CD1c-positive myeloid dendritic cell (primary cell): Measurements from ENCODE around the gene TXNL4A.
A peak's percentile ranks its signal among the peaks of the same experiment; 100 is the strongest.
"Not testable (repeated sequence)": the region's sequence is repeated elsewhere in the genome, so short reads cannot be mapped to it uniquely, and the experiment has no call there.

Experiments used
- DNase-seq: peaks from one replicate; pipeline ENCODE4 v3.0.0-alpha.2; 2016; ENCODE audit errors: extremely low spot score

Gene TXNL4A

DNA sequence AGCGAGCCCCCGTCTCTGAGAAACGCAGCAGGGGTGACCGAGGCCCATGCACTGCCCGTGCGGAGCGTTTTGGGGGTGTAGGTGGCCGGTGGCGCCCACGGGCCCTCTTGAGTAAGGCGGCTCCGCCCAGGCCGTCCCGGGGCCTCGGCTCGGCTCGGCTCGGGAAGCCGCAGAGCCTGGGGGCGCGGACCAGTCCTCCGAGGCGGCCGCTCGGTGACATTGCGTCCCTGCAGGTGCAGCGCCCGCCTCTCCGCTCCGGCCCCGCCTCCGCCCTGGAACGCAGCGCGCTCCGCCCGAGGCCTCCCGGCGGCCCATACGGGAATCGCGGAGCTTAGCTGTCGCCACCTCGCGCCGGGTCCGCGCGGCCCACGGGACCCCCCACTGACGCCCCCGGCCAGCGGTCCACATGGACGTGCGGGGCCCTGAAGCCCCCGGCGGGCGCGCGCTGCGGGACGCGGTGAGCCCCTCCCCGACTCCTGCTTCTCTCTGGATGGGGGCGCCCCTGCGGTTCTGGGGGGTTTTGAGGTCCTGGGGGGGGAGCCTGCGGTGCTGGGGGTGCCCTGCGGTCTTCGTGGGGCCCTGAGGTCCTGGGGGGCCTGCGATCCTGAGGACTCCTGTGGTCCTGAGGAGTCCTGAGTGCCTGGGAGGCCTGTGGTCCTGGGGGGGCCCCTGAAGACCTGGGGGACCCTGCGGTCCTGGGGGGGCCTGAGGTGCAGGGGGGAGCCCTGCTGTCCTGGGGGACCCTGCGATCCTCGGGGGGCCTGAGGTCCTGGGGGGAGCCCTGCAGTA, 23.8 kb downstream of the TXNL4A start, which contains the start of gene HSBP1L1:
TSS of gene HSBP1L1 (plus strand) at position 314 of the 789 bp plus-strand sequence. CDS start at position 407, 93 bp downstream.
- DNase-seq: peak; percentile 73

DNA sequence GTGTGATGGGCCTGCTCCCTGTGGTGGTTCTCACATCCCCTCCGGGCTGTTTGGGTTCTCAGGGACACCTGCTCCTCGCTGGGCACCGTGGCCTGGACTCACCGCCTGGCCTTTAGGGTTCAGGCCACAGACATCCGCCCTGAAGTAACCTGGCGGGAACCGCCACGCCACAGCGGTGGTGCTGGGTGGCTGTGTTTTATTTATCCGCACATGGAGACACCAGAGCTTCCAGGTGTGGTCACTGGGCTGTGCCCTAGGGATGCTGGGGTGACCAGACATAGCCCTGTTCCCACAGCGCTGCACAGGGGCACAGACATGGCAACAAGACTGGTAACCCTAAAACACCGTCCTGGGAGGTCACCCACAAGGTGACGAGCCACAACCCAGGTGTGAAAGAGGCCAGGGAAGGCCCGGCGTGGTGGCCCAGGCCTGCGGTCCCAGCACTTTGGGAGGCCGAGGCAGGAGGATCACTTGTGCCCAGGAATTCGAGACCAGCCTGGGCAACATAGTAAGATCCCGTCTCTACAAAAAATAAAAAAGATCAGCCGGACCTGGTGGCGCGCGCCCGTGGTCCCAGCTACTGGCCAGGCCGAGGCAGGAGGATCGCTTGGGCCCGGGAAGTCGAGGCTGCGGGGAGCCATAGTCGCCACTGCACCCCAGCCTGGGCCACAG, 24.6 kb downstream of the TXNL4A start:
- no peak for DNase-seq

DNA sequence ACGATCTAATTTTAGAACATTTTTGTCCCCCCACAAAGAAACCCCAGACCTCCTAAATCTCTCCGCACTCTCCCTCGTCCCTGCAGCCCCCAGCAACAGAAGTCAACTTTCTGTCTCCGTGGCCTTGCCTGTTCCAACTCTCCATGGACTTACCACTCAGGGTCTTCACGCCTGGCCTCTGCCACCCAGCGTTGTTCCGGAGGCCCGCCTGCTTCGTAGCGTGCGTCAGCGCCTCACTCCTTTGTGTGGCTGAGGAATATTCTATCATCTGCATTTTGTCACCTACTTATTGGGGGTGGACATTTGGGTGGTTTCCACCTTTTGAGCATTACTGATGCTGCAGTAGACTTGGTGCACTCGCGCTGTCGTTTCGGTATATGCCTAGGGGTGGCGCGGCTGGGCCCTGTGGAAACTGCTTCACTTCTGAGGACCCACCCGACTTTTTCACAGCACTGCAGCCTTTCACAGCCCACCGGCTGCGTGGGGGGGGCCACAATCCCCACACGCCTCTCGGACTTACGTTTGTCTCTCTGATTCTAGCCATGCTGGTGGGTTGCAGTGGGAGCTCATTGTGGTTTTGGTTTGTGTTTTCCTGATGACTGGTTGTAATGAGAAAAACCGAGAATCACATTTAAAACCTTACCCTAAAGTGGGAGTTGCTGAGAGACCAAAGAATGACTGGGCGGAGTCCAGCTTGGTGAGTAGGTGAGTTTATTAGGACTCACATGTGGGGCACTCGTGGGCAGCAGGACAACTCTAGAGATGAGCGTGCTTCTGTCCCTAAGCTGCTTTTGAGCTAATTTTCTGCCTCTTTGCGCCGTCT, 25.3 kb downstream of the TXNL4A start:
- peak; percentile 32 for DNase-seq

DNA sequence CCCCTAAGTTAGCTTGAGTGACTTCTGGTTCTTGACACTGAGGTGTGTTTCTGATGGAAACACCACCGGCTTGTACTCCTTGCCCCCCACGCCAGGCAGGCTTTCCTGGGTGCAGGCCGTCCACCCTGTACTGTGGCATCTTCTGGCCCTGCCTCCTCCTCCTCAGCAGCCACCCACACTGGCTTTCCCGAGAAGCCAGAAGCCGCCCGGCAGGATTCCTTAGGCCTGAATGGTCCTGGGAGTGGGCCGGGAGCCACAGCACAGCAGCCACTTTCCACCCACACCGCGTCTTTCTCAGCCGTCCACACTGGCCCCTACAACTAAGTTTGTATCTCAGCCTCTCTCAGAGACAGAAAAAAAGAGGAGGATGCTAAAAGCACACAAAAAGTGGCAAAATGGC, 26.1 kb downstream of the TXNL4A start:
- no peak for DNase-seq

DNA sequence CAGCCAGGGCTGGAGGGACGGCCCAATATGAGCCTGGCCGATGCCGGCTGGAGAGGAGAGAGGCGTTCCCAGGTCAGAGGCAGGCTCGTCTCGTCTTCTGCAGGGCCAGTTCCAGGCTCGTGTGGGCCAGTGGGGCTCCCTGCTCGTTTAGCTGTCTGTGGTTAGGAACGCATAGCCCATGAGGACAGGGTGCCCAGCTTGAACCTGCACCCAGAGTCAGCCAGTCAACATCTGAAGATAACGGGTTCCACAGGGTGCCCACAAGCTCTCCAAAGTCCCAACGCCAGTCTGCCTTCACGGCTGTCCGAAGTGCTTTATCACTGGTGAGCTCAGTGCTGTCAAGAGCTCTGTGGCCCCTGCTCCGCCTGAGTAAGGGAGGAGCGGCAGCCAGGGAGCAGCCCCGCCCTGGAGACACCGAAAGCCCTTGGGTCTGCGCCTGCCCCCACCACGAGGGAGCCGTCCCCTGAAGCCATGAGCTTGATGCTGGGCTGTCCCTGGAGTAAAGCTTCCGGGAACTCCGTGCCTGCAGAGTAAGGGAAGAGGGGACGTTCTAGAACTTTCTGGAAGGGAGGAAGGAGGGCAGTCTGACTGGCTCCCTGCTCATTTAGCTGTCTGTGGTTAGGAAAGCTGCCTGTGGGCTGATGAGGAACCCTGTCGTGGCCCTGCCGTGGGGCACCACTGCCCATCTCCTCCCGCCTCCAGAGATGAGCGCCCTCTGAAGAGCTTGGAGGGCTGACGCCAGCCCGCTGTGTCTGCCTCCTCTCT, 26.7 kb downstream of the TXNL4A start:
- DNase-seq: peak; percentile 47

DNA sequence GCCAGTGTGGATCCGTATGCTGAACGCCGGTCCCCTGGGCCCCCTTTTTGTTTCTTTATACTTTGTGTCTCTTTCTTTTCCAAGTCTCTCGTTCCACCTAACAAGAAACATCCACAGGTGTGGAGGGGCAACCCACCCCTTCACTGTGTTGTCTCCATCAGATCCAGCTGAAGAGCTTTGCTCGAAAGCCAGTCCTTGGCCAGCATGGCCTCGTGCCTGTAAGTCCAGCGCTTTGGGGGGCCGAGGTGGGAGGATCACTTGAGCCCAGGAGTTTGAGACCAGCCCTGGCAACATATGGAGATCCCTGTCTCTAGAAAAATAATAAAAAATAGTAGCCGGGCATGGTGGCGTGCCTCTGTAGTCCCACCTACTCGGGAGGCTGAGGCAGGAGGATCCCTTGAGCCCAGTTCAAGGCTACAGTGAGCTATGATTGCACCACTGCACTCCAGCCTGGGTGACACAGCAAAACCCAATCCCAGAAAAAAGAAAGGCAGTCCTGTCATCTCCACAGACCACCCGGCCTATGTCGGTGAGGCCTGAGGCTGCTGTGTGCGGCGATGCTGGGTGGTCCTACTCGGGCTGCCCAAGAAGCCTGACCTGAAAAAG, 27.3 kb downstream of the TXNL4A start:
- DNase-seq: no peak

DNA sequence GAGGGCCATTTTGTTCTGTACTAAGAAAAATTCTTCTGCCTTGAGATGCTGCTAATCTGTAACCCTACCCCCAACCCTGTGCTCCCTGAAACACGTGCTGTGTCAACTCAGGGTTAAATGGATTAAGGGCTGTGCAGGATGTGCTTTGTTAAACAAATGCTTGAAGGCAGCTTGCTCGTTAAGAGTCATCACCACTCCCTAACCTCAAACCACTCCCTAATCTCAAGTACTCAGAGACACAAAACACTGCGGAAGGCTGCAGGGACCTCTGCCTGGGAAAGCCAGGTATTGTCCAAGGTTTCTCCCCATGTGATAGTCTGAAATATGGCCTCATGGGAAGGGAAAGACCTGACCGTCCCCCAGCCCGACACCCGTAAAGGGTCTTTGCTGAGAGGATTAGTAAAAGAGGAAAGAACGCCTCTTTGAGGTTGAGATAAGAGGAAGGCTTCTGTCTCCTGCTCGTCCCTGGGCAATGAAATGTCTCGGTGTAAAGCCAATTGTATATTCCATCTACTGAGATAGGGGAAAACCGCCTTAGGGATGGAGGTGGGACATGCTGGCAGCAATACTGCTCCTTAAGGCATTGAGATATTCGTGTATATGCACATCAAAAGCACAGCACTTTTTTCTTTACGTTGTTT, 28.1 kb downstream of the TXNL4A start:
- not testable (repeated sequence) for DNase-seq

DNA sequence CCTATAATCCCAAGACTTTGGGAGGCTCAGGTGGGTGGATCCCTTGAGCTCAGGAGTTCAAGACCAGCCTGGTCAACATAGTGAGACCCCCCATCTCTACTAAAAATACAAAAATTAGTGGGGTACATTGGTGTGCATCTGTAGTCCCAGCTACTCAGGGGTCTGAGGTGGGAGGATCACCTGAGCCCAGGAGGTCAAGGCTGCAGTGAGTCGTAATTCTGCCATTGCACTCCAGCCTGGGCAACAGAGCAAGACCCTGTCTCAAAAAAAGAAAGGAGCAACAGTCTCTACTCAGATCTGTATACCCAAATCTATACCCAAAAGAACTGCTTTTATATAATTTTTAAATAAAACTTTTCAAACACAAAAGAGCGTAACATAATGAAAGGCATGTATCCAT, 29.4 kb downstream of the TXNL4A start:
- DNase-seq: no peak

DNA sequence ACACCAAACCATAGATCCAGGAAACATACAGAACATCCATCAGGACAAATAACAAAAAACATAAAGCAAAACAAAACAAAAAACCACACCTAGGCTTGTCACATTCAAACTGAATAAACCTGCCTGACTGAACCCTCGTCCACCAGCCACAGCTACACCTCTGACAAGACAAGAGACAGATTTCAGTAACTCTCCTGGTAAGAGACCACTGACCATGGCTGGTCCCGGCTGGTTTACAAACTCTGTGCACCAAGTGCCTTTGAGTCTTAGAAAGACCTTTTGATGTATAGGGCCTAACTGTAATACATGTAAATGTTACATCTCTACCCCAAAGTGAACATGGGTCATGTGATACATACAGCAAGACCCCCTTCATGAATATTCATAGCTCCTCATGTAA, 32.1 kb downstream of the TXNL4A start:
- DNase-seq: no peak

DNA sequence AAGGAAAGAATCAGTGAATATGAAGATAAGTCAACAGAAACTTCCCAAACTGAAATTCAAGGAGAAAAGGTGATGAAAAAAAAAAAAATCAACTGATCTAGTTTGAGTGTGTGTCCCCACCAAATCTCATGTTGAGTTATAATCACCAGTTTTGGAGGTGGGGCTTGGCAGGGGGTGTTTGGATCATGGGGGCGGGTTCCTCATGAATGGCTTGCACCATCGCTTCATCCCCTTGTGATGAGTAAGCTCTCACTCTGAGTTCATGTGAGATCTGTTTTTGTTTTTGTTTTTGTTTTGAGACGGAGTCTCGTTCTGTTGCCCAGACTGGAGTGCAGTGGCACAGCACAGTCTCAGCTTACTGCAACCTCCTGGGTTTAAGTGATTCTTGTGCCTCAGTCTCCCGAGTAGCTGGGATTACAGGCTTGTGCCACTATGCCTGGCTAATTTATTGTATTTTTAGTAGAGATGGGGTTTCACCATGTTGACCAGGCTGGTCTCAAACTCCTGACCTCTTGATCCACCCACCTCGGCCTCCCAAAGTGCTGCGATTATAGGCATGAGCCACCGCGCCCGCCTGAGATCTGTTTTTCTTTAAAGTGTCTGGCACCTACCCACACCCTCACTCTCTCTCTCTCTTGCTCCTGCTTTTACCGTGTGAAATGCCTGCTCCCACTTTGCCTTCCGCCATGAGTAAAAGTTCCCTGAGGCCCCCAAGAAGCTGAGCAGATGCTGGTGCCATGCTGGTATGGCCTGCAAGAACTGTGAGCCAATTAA, 32.9 kb downstream of the TXNL4A start:
- peak; percentile 66 for DNase-seq

DNA sequence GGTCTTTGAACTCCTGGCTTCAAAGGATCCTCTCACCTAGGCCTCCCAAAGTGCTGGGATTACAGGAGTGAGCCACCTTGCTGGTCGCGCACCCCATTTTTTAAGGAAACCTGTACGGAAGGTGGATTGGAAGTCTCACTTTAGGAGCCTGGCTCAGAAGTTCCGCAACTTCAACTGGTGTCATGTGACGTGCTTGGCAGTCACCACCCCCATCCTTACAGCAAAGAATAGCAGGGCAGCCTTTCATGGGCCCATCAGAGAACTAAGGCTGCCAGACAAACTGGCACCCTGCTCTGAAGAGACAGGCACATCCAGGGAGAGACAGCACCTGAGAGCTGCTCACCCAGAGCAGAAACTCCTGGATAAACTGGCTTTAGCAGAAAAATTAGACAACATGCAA, 33.6 kb downstream of the TXNL4A start:
- no peak for DNase-seq

DNA sequence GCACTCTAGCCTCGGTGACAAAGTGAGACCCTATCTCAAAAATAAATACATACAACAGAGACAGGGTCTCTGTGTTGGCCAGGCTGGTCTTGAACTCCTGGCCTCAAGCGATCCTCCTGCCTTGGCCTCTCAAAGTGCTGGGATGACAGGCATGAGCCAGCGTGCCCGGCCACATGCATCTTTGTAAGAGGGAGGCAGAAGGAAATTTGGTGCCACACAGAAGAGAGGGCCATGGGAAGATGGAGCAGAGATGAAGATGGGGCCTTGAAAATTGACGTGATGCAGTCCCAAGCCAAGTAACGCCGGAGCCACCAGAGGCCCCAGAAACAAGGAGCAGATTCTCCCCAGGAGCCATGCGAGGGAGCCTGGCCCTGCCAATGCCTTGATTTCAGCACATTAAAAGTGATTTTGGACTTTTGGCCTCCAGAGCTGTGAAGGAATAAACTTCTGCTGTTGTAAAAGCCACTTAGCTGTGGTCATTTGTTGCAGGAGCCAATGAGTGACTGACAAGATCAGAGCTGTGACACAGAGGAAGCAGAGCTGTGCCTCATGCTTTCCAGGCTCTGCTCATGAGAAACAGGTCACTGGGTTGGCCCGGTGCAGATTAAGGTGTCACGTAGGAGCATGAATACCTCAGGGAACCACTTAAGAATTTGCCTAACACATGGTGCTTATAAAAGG, 34.3 kb downstream of the TXNL4A start:
- no peak for DNase-seq

DNA sequence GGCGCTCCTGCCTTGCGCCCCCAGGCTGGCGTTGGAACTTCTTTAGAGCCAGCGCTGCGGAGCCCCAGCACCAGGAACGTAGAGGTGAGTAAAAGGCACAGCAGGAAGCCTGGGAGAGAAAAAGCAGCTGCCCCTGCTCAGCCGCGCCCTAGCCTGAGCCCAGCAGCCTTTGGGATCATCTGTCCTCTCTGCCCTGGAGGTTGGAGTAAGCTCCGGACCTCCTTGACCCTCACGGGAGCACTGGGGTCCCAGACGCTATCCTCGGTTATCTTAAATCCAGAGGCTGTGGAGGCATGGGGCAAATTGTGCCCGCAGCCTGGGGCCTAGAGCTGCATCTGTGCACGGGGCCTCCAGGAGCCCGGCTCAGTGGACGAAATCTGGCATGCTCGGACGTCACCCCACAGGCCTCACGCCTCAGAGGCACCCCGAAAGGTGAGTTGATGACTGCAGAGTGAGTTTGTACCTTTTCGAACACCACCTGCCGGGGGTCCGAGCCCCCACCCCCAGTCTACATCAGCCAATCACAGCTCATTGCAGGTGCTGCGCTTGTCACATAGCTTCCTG, 35.3 kb downstream of the TXNL4A start:
- DNase-seq: no peak

DNA sequence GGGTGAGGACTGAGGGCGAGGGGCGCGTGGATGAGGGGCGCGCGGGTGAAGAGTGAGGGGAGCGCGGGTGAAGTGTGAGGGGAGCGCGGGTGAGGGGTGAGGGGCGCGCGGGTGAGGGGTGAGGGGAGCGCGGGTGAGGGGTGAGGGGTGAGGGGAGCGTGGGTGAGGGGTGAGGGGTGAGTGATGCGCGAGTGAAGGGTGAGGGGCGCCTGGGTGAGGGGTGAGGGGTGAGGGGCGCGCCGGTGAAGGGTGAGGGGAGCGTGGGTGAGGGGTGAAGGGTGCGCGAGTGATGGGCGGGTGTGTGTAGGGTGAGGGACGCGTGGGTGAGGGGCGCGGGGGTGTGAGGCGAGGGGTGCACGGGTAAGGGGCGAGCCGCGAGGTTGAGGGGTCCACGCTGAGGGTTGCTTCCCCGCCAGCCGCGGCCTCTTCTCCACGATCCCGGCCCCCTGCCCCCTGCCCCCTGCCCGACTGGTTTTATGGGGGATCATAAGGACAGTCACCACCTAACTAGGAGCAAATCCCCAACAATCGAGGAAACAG, 35.8 kb downstream of the TXNL4A start:
- no peak for DNase-seq

DNA sequence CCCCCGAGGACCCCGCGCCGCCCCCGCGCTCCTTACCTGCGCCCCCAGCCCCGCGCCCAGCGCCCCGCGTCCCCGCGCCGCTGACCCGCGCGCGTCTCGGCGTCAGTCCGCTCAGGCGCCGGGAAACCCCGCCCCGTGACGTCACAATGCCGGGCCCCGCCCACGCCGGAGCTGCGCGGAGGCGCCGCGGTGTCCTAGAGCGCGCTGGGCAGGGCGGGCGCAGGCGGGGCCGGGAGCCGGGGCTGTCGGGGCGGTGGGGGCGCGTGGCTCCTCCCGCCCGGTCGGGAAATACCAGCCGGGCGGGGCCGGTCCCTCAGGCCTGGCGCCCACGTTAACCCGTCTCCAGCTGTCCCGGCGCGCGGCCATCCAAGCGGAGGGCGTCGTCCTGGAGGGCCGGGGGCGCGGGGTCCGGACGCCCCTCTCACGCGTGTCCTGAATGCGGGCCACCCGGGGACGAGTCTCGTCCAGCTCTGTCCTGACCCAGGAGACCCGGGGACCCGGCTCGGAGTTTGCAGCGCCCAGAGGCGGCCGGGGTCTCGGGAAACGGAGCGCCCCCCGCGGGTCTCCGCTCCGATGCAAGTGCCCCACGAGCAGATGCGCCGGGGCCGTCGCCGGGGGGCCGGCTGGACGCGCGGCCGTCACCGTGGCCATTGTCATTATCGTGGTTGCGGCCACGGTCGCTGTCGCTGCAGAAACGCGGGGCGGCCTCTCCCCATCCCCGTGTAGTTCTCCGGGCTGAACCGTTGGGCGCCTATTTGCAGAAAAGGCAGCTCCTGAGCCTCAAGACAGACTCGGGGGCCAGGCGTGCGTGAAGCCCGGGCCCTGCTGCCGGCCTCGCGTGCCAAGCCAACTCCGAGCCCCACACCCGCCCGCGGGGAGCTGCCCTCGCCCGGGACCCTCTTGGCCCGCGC, 36.6 kb downstream of the TXNL4A start, which contains the start of gene SLC66A2:
TSS of gene SLC66A2 (minus strand) at position 109 of the 911 bp plus-strand sequence. CDS start 727 bp downstream, outside the sequence.
- peak; percentile 97 for DNase-seq

DNA sequence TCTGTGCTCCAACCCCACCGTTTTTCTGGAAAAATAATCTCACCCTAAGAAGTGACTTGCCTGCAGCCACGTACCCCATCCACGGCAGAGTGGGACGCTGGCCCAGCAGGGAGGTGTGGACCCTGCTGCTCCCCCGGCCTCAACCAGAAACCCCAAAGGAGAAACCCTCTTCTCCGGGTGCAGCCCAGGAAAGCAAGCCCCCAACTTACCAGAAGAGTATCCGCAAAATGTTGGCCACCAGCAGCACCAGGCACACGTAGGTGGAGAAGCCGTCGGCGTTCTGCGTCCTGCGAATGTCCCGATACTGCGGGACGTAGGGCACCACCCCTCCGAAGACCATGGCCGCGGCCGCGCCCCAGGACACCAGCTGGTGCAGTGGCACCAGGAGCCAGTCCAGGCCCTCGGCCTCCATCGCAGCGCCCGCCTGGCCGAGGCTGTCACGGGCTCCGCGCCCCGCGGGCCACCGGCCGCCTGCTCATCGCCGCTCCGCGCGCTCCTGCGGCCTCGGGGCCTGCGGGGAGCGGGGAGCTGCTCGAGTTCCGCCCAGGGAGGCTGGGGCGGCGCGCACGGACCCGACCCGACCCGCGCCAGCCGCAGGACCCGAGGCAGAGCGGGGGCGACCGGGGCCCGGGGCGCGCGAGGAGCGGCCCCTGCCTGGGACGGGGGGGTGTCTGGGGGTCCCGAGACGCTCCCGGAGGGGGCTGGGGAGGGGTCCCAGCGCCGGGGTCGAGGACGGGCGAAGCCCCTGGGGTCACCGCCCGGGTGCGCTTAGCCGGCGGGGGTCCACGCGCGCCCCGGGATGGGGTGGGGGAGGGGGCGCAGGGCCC, 37.6 kb downstream of the TXNL4A start:
- DNase-seq: peak; percentile 64
